Esophagus (tissue), 2 donors: Measurements from ENCODE around the gene TUFT1. TPM values are rescaled to one million over a fixed set of nuclear protein-coding genes. Genes with fewer than 3 reads are reported as not detected.

Experiments
- H3K27ac ChIP-seq, 2 donors: one replicate each; pipeline ENCODE4 v1.5.1; 2013; ENCODE audit warnings: low read depth in 2 of 2, mild to moderate bottlenecking in 2 of 2, inconsistent platforms in 1 of 2, low read length in 1 of 2, moderate library complexity in 1 of 2
- H3K27me3 ChIP-seq, 2 donors: one replicate each; pipeline ENCODE4 v1.6.1; 2013; ENCODE audit warnings: low read length in 2 of 2, control low read depth in 1 of 2, mild to moderate bottlenecking in 1 of 2; ENCODE audit not compliant: insufficient read depth in 2 of 2, control insufficient read depth in 1 of 2
- H3K36me3 ChIP-seq, 2 donors: one replicate each; pipeline ENCODE4 v1.6.1; 2013; ENCODE audit warnings: low read length in 1 of 2; ENCODE audit not compliant: control insufficient read depth in 2 of 2, insufficient read depth in 2 of 2
- H3K4me1 ChIP-seq, 2 donors: one replicate each; pipeline ENCODE4 v1.6.1; 2013; ENCODE audit warnings: low read length in 1 of 2; ENCODE audit not compliant: control insufficient read depth in 2 of 2, insufficient read depth in 2 of 2
- H3K4me3 ChIP-seq, 2 donors: one replicate each; pipeline ENCODE4 v1.5.1; 2013; ENCODE audit warnings: low read length in 2 of 2, mild to moderate bottlenecking in 2 of 2, low read depth in 1 of 2, moderate library complexity in 1 of 2
- H3K9me3 ChIP-seq, 2 donors: one replicate each; pipeline ENCODE4 v1.6.1; 2013; ENCODE audit warnings: mild to moderate bottlenecking in 2 of 2, low read depth in 1 of 2, low read length in 1 of 2, moderate library complexity in 1 of 2; ENCODE audit not compliant: control insufficient read depth in 2 of 2, insufficient read depth in 1 of 2
- WGBS, 2 donors: extraction: QIAGEN DNeasy Blood & Tissue Kit; methylation state at CpG; one replicate each; pipeline ENCODE4 v1.1.7; 2013; 5-methylcytosine and 5-hydroxymethylcytosine counted together
- polyA plus RNA-seq, 2 donors: library from polyadenylated mRNA; stranded (reverse); fragments of 200-250 nt; gene quantifications; one replicate each; pipeline ENCODE4 v1.2.3, GENCODE V29; 2013
- donor health status: healthy with polysubstance abuse.
- donor health status: Bipolar disorder and iron deficiency.

TUFT1 gene
- polyA plus RNA-seq, 2 donors: 28.6 to 33.5 TPM

- no peaks in the 10 kb centered on the region for H3K4me1 ChIP-seq
- WGBS, 2 donors: 65 to 70% methylated on average over 5 of the region's 5 CpGs
- no peak overlapping the region for H3K4me3 ChIP-seq
- no peak overlapping the region for H3K27ac ChIP-seq
- H3K36me3 ChIP-seq: no peaks in the 10 kb centered on the region
- H3K27me3 ChIP-seq: no peaks in the 10 kb centered on the region
- H3K9me3 ChIP-seq: no peaks in the 10 kb centered on the region
Measured at GRCh38 chr1:151502035-151502700, 37.9 kb upstream of the TUFT1 start.

- Histone ChIP-seq H3K36me3 (no peaks in the 10 kb centered on the region), H3K4me3 (no peak overlapping the region), H3K4me1 (no peaks in the 10 kb centered on the region), H3K27ac (no peak overlapping the region), H3K9me3 (no peaks in the 10 kb centered on the region), H3K27me3 (no peaks in the 10 kb centered on the region)
- WGBS, 2 donors: 68% methylated on average over 7 of the region's 7 CpGs
Measured at GRCh38 chr1:151502859-151503780, 37.0 kb upstream of the TUFT1 start.

- Histone ChIP-seq H3K4me1 (no peaks in the 10 kb centered on the region), H3K27ac (no peak overlapping the region), H3K27me3 (no peaks in the 10 kb centered on the region), H3K36me3 (no peaks in the 10 kb centered on the region), H3K4me3 (no peak overlapping the region), H3K9me3 (no peaks in the 10 kb centered on the region)
- WGBS, 2 donors: 38 to 43% methylated on average over 3 of the region's 3 CpGs
Measured at GRCh38 chr1:151504252-151504651, 35.9 kb upstream of the TUFT1 start.

- Histone ChIP-seq H3K9me3 (no peaks in the 10 kb centered on the region), H3K27me3 (no peaks in the 10 kb centered on the region), H3K36me3 (no peaks in the 10 kb centered on the region), H3K4me3 (no peak overlapping the region), H3K27ac (no peak overlapping the region), H3K4me1 (no peaks in the 10 kb centered on the region)
- WGBS, 2 donors: 77 to 88% methylated on average over 4 of the region's 4 CpGs
Measured at GRCh38 chr1:151504759-151505158, 35.4 kb upstream of the TUFT1 start.

GRCh38 chr1:151508833-151509232 is 31.3 kb upstream of the TUFT1 start:
- peaks cover 8 to 13% of the 10 kb centered on the region in 2 donors for H3K4me1 ChIP-seq
- no peaks in the 10 kb centered on the region for H3K27me3 ChIP-seq
- no peak overlapping the region for H3K4me3 ChIP-seq
- H3K9me3 ChIP-seq: no peaks in the 10 kb centered on the region
- 60 to 69% methylated on average over 6 of the region's 6 CpGs for WGBS, 2 donors
- no peaks in the 10 kb centered on the region for H3K36me3 ChIP-seq
- no peak overlapping the region for H3K27ac ChIP-seq

- Histone ChIP-seq H3K27me3 (no peaks in the 10 kb centered on the region), H3K36me3 (no peaks in the 10 kb centered on the region), H3K4me1 (peaks cover 9 to 14% of the 10 kb centered on the region in 2 donors), H3K27ac (no peak overlapping the region), H3K9me3 (no peaks in the 10 kb centered on the region), H3K4me3 (no peak overlapping the region)
- WGBS, 2 donors: 84 to 93% methylated on average over 15 of the region's 15 CpGs
Measured at GRCh38 chr1:151509350-151510019, 30.6 kb upstream of the TUFT1 start.

GRCh38 chr1:151510020-151510405 is 30.1 kb upstream of the TUFT1 start:
- H3K36me3 ChIP-seq: no peaks in the 10 kb centered on the region
- WGBS, 2 donors: 34 to 45% methylated on average over 9 of the region's 9 CpGs
- H3K27me3 ChIP-seq: no peaks in the 10 kb centered on the region
- no peaks in the 10 kb centered on the region for H3K9me3 ChIP-seq
- H3K4me1 ChIP-seq: peaks cover 9 to 14% of the 10 kb centered on the region in 2 donors
- H3K27ac ChIP-seq: no peak overlapping the region
- no peak overlapping the region for H3K4me3 ChIP-seq

- Histone ChIP-seq H3K4me1 (peaks cover 9 to 14% of the 10 kb centered on the region in 2 donors), H3K36me3 (no peaks in the 10 kb centered on the region), H3K27ac (peak overlapping the region; percentile 47 to 88), H3K4me3 (peak overlapping the region; percentile 65 to 67), H3K9me3 (no peaks in the 10 kb centered on the region), H3K27me3 (no peaks in the 10 kb centered on the region)
- WGBS, 2 donors: 8% methylated on average over 10 of the region's 10 CpGs
Measured at GRCh38 chr1:151510614-151510956, 29.5 kb upstream of the TUFT1 start.

GRCh38 chr1:151510957-151511635 is 29.0 kb upstream of the TUFT1 start, which contains the start of gene CGN:
TSS of gene CGN (plus strand) at chr1:151511387. CDS start at chr1:151518520, 7,133 bp downstream.
- 0 to 1% methylated on average over 58 to 68 of the region's 68 CpGs for WGBS, 2 donors
- Histone ChIP-seq H3K9me3 (no peaks in the 10 kb centered on the region), H3K27ac (peak within 1 kb of the TSS; percentile 54 to 88), H3K4me3 (peak within 1 kb of the TSS; percentile 65 to 67), H3K27me3 (no peaks in the 10 kb centered on the region), H3K4me1 (peaks cover 9 to 14% of the 10 kb centered on the region in 2 donors), H3K36me3 (no peaks in the 10 kb centered on the region)
